Keratinocyte (primary cell): ENCODE results near the gene APLP2. TPM values are rescaled to one million over a fixed set of nuclear protein-coding genes. Genes with fewer than 3 reads are reported as not detected.

Experiments
- DNase-seq: peaks from one replicate; pipeline ENCODE4 v3.0.0-alpha.2; 2011; ENCODE audit warnings: low read depth, missing footprints, low spot score
- FAIRE-seq: peaks from 2 replicates; lab custom pipeline; 2011; peaks lifted over from hg19 to GRCh38; lab: Jason Lieb, UNC
- H2AFZ ChIP-seq: 2 replicates; pipeline ENCODE4 v1.6.0; 2012; ENCODE audit warnings: low read length, control low read depth, inconsistent platforms; ENCODE audit not compliant: control insufficient read depth
- H3K27ac ChIP-seq: 2 replicates; pipeline ENCODE4 v1.5.1; 2011; ENCODE audit warnings: low read length; ENCODE audit not compliant: control insufficient read depth, insufficient read depth
- H3K27me3 ChIP-seq: 3 replicates; pipeline ENCODE4 v1.6.0; 2011; ENCODE audit warnings: low read length; ENCODE audit not compliant: control insufficient read depth, insufficient read depth; ENCODE audit errors: extremely low read depth
- H3K36me3 ChIP-seq, 2 experiments: 2 replicates in 1 of 2; 3 replicates in 1 of 2; pipeline ENCODE4 v1.5.1; 2011; ENCODE audit warnings: low read length in 2 of 2, mild to moderate bottlenecking in 1 of 2; ENCODE audit not compliant: control insufficient read depth in 2 of 2, insufficient read depth in 2 of 2; ENCODE audit errors: extremely low read depth in 1 of 2
- H3K4me1 ChIP-seq: 3 replicates; pipeline ENCODE4 v1.5.1; 2011; ENCODE audit warnings: low read length; ENCODE audit not compliant: control insufficient read depth, insufficient read depth; ENCODE audit errors: extremely low read depth
- H3K4me2 ChIP-seq: 3 replicates; pipeline ENCODE4 v1.6.0; 2011; ENCODE audit warnings: low read depth, low read length; ENCODE audit not compliant: control insufficient read depth, insufficient read depth; ENCODE audit errors: extremely low read depth
- H3K4me3 ChIP-seq, 3 experiments: fragments of 200-600 bp in 1 of 3; sonication (generic) in 1 of 3; 2 replicates in 2 of 3; 3 replicates in 1 of 3; pipeline ENCODE4 v1.5.1; 2011 to 2016; ENCODE audit warnings: low read length in 3 of 3, mild to moderate bottlenecking in 3 of 3, control low read depth in 2 of 3, inconsistent platforms in 1 of 3, low read depth in 1 of 3, mixed read lengths in 1 of 3, mixed run types in 1 of 3, moderate library complexity in 1 of 3; ENCODE audit not compliant: control insufficient read depth in 2 of 3, insufficient read depth in 2 of 3; ENCODE audit errors: extremely low read depth in 1 of 3
- H3K79me2 ChIP-seq: 2 replicates; pipeline ENCODE4 v1.6.0; 2012; ENCODE audit warnings: low read length; ENCODE audit not compliant: control insufficient read depth, insufficient read depth
- H3K9ac ChIP-seq: 3 replicates; pipeline ENCODE4 v1.6.0; 2011; ENCODE audit warnings: low read length; ENCODE audit not compliant: control insufficient read depth, insufficient read depth; ENCODE audit errors: extremely low read depth
- H3K9me1 ChIP-seq: 3 replicates; pipeline ENCODE4 v1.6.0; 2011; ENCODE audit warnings: low read length; ENCODE audit not compliant: control insufficient read depth, insufficient read depth; ENCODE audit errors: extremely low read depth
- H3K9me3 ChIP-seq: 2 replicates; pipeline ENCODE4 v1.5.1; 2012; ENCODE audit warnings: low read depth, low read length; ENCODE audit not compliant: control insufficient read depth
- H4K20me1 ChIP-seq: 3 replicates; pipeline ENCODE4 v1.6.0; 2011; ENCODE audit warnings: low read length; ENCODE audit not compliant: control insufficient read depth, insufficient read depth; ENCODE audit errors: extremely low read depth
- CTCF ChIP-seq, 3 experiments: IDR thresholded peaks in 1 of 3; conservative IDR thresholded peaks in 1 of 3; optimal IDR thresholded peaks in 1 of 3; 2 replicates in 2 of 3; 3 replicates in 1 of 3; pipeline versions ENCODE3 to v1.5.1; 2011; ENCODE audit warnings: low read length in 3 of 3, mild to moderate bottlenecking in 3 of 3, moderate library complexity in 2 of 3, control low read depth in 1 of 3, inconsistent platforms in 1 of 3; ENCODE audit not compliant: insufficient read depth in 2 of 3; ENCODE audit errors: extremely low read depth in 1 of 3
- EZH2 ChIP-seq: IDR thresholded peaks from one replicate; pipeline ENCODE4 v1.6.1; 2012; ENCODE audit warnings: inconsistent platforms, mild to moderate bottlenecking, low read length, moderate library complexity
- dilution Hi-C: fragments of 300-500 bp; cut with MboI; formaldehyde crosslinking; loops from one replicate; pipeline ENCODE4 v1.7.0; 2020; ENCODE audit warnings: low sequenced_read_pairs; ENCODE audit not compliant: extremely low pct_ligation_motif_present
- polyA plus RNA-seq, 5 experiments: library from polyadenylated mRNA; depleted of rRNA in 3 of 5; stranded (reverse) in 3 of 5; stranded (forward) in 1 of 5; unstranded in 1 of 5; fragments of >200 nt; gene quantifications; 1 replicate in 1 of 5; 2 replicates in 3 of 5; 3 replicates in 1 of 5; pipeline versions ENCODE4 v1.2.1 to v1.2.3, GENCODE V29; 2011 to 2012; ENCODE audit warnings: missing spikeins in 2 of 5, low read depth in 1 of 5, low replicate concordance in 1 of 5

APLP2 gene
- polyA plus RNA-seq, 1 donor (not counting 4 experiments of a cell fraction or from before 2014, with no cell fraction given), result 531 TPM

DNA sequence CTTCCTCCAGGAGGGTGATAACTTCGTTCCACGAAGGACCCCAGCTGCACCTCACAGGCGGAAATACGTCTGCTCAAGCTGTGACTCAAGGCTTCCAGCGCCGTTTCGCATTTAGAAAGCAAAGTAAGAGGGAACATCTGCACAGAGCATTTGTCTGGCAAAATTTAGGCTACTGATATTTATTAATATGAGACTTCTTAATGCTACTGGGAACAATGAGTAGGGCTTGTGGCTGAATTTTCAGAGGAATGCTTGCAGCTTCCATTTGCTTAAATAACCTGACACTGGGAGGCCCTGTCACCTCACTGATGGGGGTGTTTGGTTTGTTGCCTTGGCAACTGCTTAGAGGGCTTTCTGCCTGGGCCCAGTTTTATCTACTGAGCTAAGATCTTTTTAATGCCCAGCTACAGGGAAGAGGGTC, 75.2 kb downstream of the APLP2 start:
- Histone ChIP-seq H3K9me3 (no peaks in the 10 kb centered on the region), H3K27me3 (no peaks in the 10 kb centered on the region), H3K4me1 (peaks cover 15% of the 10 kb centered on the region), H2AFZ (no peak overlapping the region), H4K20me1 (peaks cover 7% of the 10 kb centered on the region), H3K4me3 (no peak overlapping the region), H3K79me2 (no peaks in the 10 kb centered on the region), H3K36me3 (peaks cover 21 to 36% of the 10 kb centered on the region in 2 experiments), H3K9me1 (peaks cover 5% of the 10 kb centered on the region), H3K4me2 (no peak overlapping the region), H3K27ac (no peak overlapping the region), H3K9ac (no peak overlapping the region)
- TF ChIP-seq EZH2 (no peak), CTCF (optimal IDR thresholded peaks at IDR 0.05 in 1 of 3, IDR thresholded peaks at IDR 0.05 in 1 of 3, conservative IDR thresholded peaks at IDR 0.05 in 1 of 3; ENCODE audit: extremely low read depth in 1 of 3, insufficient read depth in 2 of 3, low read length in 3 of 3) (no peak)
- DNase-seq (no peak), FAIRE-seq (no peak)
- dilution Hi-C loops, result loop anchor here (25.0 kb wide), 1 partner anchor 208 kb away; no protein-coding TSS in a partner anchor

DNA sequence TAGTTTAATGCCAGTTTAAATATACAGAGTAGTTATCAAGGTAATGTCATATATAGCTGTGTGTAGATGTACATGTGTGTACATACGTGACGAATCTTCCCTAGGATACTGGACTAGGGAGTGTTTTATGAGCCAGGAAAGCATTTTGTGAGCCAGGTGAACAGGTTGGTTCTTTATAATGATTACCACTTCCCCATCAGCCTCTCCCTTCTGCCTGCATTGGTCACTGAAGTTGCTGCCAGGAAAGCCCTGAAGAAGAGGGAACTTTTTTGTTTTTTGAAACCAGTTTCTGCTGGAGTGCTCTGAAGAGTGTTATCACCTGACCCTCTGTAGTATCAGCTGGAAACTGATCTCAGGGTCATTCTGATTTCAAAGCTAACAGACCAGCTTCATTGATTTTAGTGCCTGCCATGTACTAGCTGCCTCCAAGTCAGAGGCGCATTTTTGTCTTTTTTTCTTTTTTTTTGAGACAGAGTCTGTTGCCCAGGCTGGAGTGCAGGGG, 75.7 kb downstream of the APLP2 start:
- Histone ChIP-seq H3K4me1 (peaks cover 15% of the 10 kb centered on the region), H3K79me2 (no peaks in the 10 kb centered on the region), H3K4me2 (no peak overlapping the region), H3K9ac (no peak overlapping the region), H3K27ac (no peak overlapping the region), H3K9me1 (peaks cover 2% of the 10 kb centered on the region), H3K4me3 (no peak overlapping the region), H2AFZ (no peak overlapping the region), H3K36me3 (peaks cover 21 to 32% of the 10 kb centered on the region in 2 experiments), H4K20me1 (peaks cover 5% of the 10 kb centered on the region), H3K27me3 (no peaks in the 10 kb centered on the region), H3K9me3 (no peaks in the 10 kb centered on the region)
- dilution Hi-C loops, result loop anchor here (25.0 kb wide), 1 partner anchor 208 kb away; no protein-coding TSS in a partner anchor
- DNase-seq (no peak), FAIRE-seq (no peak)
- TF ChIP-seq EZH2 (no peak), CTCF (optimal IDR thresholded peaks at IDR 0.05 in 1 of 3, IDR thresholded peaks at IDR 0.05 in 1 of 3, conservative IDR thresholded peaks at IDR 0.05 in 1 of 3; ENCODE audit: extremely low read depth in 1 of 3, insufficient read depth in 2 of 3, low read length in 3 of 3) (no peak)
